ENCODE data around the gene ITPRIPL1. TPM values are rescaled to one million over a fixed set of nuclear protein-coding genes. Genes with fewer than 3 reads are reported as not detected.

ITPRIPL1 gene
- total and polyA plus RNA-seq, 8 donors = 0.29 to 3.9 (median 0.61) TPM; not detected in 4

- intact Hi-C loops (cut with DNase I; ENCODE audit: low total_unique reads) = no loop called here
- TF ChIP-seq CTCF (IDR thresholded peaks at IDR 0.05) (no peak), POLR2AphosphoS5 (IDR thresholded peaks at IDR 0.05) (no peak), POLR2A (IDR thresholded peaks at IDR 0.05) (no peak), EP300 (IDR thresholded peaks at IDR 0.05) (no peak)
- Histone ChIP-seq H3K4me1 (peaks cover 0 to 2% (median 0%) of the 10 kb centered on the region in 4 donors), H3K4me3 (no peak overlapping the region), H3K27me3 (no peaks in the 10 kb centered on the region), H3K9me3 (no peaks in the 10 kb centered on the region), H3K36me3 (peaks cover 0 to 7% (median 0%) of the 10 kb centered on the region in 4 donors), H3K27ac (peak overlapping the region in 1 of 5 donors; percentile 53)
- DNase-seq = no peak
- WGBS, 5 donors = 64 to 70% (median 67%) methylated on average over 6 of the region's 6 CpGs
These were observed 17.0 kb downstream of the ITPRIPL1 start for GRCh38 chr2:96342085-96342484.

- TF ChIP-seq POLR2A (IDR thresholded peaks at IDR 0.05) = no peak
- no peak for TF ChIP-seq CTCF (IDR thresholded peaks at IDR 0.05)
- TF ChIP-seq EP300 (IDR thresholded peaks at IDR 0.05) = no peak
- peak in 1 of 3 donors; percentile 44 for TF ChIP-seq POLR2AphosphoS5 (IDR thresholded peaks at IDR 0.05)
- intact Hi-C loops (cut with DNase I; ENCODE audit: low total_unique reads) = no loop called here
- no peaks in the 10 kb centered on the region for H3K9me3 ChIP-seq
- no peak for DNase-seq
- no peaks in the 10 kb centered on the region for H3K4me1 ChIP-seq
- WGBS, 5 donors = 79 to 95% (median 90%) methylated on average over 5 of the region's 5 CpGs
- no peaks in the 10 kb centered on the region for H3K27me3 ChIP-seq
- H3K36me3 ChIP-seq = peaks cover 0 to 9% (median 0%) of the 10 kb centered on the region in 4 donors
- H3K27ac ChIP-seq = peak overlapping the region; percentile 44 to 66 (median 54)
- H3K4me3 ChIP-seq = no peak overlapping the region
These were observed 18.9 kb downstream of the ITPRIPL1 start for GRCh38 chr2:96344011-96344410.

- Histone ChIP-seq H3K4me1 (no peaks in the 10 kb centered on the region), H3K27ac (peak overlapping the region in 1 of 5 donors; percentile 66), H3K36me3 (peaks cover 0 to 23% (median 0%) of the 10 kb centered on the region in 4 donors), H3K27me3 (no peaks in the 10 kb centered on the region), H3K9me3 (no peaks in the 10 kb centered on the region), H3K4me3 (no peak overlapping the region)
- 74 to 87% (median 81%) methylated on average over 4 of the region's 4 CpGs for WGBS, 5 donors
- DNase-seq = no peak
- no peak for TF ChIP-seq POLR2AphosphoS5 (IDR thresholded peaks at IDR 0.05)
- TF ChIP-seq EP300 (IDR thresholded peaks at IDR 0.05) = no peak
- no peak for TF ChIP-seq CTCF (IDR thresholded peaks at IDR 0.05)
- no peak for TF ChIP-seq POLR2A (IDR thresholded peaks at IDR 0.05)
- intact Hi-C loops (cut with DNase I; ENCODE audit: low total_unique reads) = no loop called here
These were observed 20.3 kb downstream of the ITPRIPL1 start for GRCh38 chr2:96345438-96345837.

- no peak for DNase-seq
- intact Hi-C loops (cut with DNase I; ENCODE audit: low total_unique reads) = no loop called here
- no peaks in the 10 kb centered on the region for H3K4me1 ChIP-seq
- H3K4me3 ChIP-seq = no peak overlapping the region
- H3K9me3 ChIP-seq = no peaks in the 10 kb centered on the region
- H3K27me3 ChIP-seq = no peaks in the 10 kb centered on the region
- 91 to 98% (median 98%) methylated on average over 6 of the region's 6 CpGs for WGBS, 5 donors
- TF ChIP-seq POLR2AphosphoS5 (IDR thresholded peaks at IDR 0.05) (no peak), CTCF (IDR thresholded peaks at IDR 0.05) (no peak), EP300 (IDR thresholded peaks at IDR 0.05) (no peak), POLR2A (IDR thresholded peaks at IDR 0.05) (no peak)
- H3K27ac ChIP-seq = no peak overlapping the region
- H3K36me3 ChIP-seq = peaks cover 0 to 27% (median 0%) of the 10 kb centered on the region in 4 donors
These were observed 20.8 kb downstream of the ITPRIPL1 start for GRCh38 chr2:96345868-96346462.

All from stomach (tissue), 9 donors.